ENCODE results near the gene GIGYF2.

DNA sequence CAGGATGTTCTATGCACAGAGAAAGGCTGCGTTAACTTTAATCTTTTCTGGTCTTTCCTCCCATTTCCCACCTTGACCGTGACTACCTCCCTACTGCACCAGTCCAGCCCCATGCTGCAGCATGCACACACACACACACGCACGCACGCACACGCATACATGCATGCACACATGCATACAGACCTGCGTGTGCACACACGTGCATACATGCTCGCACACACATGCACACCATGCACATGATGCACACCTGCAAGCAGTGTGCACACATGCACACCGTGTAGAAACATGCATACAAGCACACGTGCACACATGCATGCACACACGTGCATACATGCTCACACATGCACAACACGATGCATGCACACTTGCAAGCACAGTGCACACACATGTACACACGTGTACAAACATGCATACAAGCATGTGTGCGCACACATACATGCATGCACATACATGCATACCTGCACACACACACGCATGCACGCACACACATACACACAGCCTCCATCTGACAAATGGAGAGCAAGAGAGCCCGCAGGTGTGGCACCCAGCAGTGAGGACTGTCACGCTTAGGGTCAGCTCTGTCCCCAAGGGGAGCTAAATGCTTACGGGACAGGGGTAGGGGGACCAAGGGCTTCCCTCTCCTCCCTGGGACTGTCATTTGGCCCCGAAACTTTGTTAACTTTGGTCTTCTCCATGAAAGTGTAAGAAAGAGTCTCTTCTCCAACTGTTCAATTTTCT, 191.1 kb downstream of the GIGYF2 start:
- TF ChIP-seq, protein P1, sequence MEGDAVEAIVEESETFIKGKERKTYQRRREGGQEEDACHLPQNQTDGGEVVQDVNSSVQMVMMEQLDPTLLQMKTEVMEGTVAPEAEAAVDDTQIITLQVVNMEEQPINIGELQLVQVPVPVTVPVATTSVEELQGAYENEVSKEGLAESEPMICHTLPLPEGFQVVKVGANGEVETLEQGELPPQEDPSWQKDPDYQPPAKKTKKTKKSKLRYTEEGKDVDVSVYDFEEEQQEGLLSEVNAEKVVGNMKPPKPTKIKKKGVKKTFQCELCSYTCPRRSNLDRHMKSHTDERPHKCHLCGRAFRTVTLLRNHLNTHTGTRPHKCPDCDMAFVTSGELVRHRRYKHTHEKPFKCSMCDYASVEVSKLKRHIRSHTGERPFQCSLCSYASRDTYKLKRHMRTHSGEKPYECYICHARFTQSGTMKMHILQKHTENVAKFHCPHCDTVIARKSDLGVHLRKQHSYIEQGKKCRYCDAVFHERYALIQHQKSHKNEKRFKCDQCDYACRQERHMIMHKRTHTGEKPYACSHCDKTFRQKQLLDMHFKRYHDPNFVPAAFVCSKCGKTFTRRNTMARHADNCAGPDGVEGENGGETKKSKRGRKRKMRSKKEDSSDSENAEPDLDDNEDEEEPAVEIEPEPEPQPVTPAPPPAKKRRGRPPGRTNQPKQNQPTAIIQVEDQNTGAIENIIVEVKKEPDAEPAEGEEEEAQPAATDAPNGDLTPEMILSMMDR (IDR thresholded peaks at IDR 0.05; ENCODE audit: low read depth, low read length): no peak
- TF ChIP-seq EZH2phosphoT487 (IDR thresholded peaks at IDR 0.05; ENCODE audit: low read depth): no peak

Measured in OCI-LY3 (cell line).